Measurements from ENCODE around the gene THSD4. TPM values are rescaled to one million over a fixed set of nuclear protein-coding genes. Genes with fewer than 3 reads are reported as not detected.

Gene THSD4
- total RNA-seq, 1 experiment from 2014 or later: 0.29 TPM

DNA sequence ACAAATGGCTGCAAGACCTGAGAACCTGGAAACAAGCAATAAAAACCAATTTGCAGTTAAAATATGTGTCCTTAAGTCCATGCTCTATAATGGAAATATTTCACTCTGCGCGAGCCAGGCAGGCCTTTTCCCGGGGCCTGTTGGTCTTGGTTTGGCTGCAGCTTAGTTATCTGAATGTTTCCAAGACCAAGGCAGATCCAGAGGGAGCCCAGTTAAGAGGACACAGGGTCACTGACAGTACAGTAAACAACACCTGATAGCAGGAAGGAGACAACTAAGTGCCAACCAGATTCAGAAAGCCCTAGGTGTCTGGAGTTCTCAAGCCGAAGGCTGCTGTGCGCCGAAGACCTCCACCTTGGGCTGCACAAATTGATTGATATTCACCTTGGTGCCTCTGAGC is 32.8 kb downstream of the THSD4 start:
- Histone ChIP-seq H3K4me3 (ENCODE audit: low read depth, low read length) (no peak overlapping the region), H3K36me3 (ENCODE audit: control insufficient read depth, insufficient read depth, low read length) (no peaks in the 10 kb centered on the region), H3K27me3 (replicated peaks; ENCODE audit: control insufficient read depth, insufficient read depth, low read length) (no peaks in the 10 kb centered on the region), H3K9me3 (no peaks in the 10 kb centered on the region), H3K4me1 (no peaks in the 10 kb centered on the region)
- Mint-ChIP-seq H3K9me3 (ENCODE audit: unreplicated experiment) (no peaks in the 10 kb centered on the region), H3K27ac (ENCODE audit: unreplicated experiment) (no peak overlapping the region), H3K27me3 (ENCODE audit: insufficient read depth, unreplicated experiment) (peaks cover 18% of the 10 kb centered on the region), H3K4me3 (ENCODE audit: unreplicated experiment) (no peak overlapping the region), H3K36me3 (ENCODE audit: insufficient read depth, unreplicated experiment) (no peaks in the 10 kb centered on the region), H3K4me1 (ENCODE audit: low read depth, unreplicated experiment) (no peaks in the 10 kb centered on the region)
- intact Hi-C loops (cut with micrococcal nuclease; ENCODE audit: unreplicated experiment): no loop called here
- ChIA-PET POLR2A (no interaction called here), CTCF (no interaction called here)
- BruUV-seq (replicated peaks): no TSS peak
- TF ChIP-seq, protein P1, sequence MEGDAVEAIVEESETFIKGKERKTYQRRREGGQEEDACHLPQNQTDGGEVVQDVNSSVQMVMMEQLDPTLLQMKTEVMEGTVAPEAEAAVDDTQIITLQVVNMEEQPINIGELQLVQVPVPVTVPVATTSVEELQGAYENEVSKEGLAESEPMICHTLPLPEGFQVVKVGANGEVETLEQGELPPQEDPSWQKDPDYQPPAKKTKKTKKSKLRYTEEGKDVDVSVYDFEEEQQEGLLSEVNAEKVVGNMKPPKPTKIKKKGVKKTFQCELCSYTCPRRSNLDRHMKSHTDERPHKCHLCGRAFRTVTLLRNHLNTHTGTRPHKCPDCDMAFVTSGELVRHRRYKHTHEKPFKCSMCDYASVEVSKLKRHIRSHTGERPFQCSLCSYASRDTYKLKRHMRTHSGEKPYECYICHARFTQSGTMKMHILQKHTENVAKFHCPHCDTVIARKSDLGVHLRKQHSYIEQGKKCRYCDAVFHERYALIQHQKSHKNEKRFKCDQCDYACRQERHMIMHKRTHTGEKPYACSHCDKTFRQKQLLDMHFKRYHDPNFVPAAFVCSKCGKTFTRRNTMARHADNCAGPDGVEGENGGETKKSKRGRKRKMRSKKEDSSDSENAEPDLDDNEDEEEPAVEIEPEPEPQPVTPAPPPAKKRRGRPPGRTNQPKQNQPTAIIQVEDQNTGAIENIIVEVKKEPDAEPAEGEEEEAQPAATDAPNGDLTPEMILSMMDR (IDR thresholded peaks at IDR 0.05; ENCODE audit: insufficient read depth in 1 of 2, low read depth in 1 of 2, low read length in 1 of 2, severe bottlenecking in 1 of 2, unreplicated experiment in 1 of 2): no peak
- DNase-seq: no peak

DNA sequence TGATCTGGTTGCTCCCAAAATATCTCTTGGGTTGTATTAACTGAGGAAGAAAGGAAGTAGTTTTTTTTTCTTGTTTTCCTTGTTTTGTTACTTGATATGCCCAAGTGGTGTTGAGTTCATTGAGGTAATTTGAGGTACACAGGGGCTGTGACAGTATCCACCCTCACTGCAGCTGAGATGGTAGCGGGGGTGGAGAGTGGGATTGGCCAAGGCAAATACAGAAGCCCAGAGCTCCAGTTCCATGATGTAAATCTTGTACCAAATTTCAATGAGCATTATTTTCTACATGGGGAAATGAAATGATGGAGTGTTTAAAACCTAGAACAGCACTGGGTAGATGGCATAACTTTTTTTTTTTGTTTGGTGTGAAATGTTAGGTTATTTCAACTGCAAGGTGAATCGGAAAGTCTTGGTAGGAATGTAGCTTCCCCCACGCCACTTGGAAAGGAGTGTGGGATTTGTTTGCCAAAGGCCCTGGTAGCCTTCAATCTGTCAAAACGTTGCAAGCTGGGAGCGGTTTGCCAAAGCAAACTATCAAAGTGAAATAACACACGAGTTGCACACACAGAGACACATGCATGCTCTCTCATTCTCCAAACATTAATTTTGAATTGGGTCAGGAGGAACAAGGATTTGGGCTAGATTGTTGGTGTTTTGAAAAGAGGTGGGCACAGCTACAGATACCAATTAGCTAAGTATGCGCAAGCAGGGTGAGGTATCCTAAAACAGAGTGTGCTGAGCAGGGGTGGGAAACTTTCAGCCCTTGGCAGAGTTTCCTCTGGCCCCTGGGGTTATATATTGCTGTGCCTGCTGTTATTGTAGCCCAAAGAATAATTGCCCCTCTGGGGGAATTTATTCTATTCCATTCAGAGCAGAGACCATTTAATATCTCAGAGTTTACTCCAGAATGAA is 34.6 kb downstream of the THSD4 start:
- BruUV-seq (replicated peaks): no TSS peak
- H3K4me3 Mint-ChIP-seq (ENCODE audit: unreplicated experiment): no peak overlapping the region
- no peaks in the 10 kb centered on the region for H3K36me3 Mint-ChIP-seq (ENCODE audit: insufficient read depth, unreplicated experiment)
- H3K4me1 Mint-ChIP-seq (ENCODE audit: low read depth, unreplicated experiment): no peaks in the 10 kb centered on the region
- TF ChIP-seq, protein P1 (IDR thresholded peaks at IDR 0.05; ENCODE audit: insufficient read depth in 1 of 2, low read depth in 1 of 2, low read length in 1 of 2, severe bottlenecking in 1 of 2, unreplicated experiment in 1 of 2): no peak
- no peak overlapping the region for H3K4me3 ChIP-seq (ENCODE audit: low read depth, low read length)
- no peak overlapping the region for H3K27ac Mint-ChIP-seq (ENCODE audit: unreplicated experiment)
- H3K27me3 Mint-ChIP-seq (ENCODE audit: insufficient read depth, unreplicated experiment): peaks cover 7% of the 10 kb centered on the region
- no peak for DNase-seq
- CTCF ChIA-PET: interaction anchor here (0.6 kb wide), 1 partner anchor 76 kb away, joined by 3 read pairs; no protein-coding TSS in a partner anchor
- no peaks in the 10 kb centered on the region for H3K27me3 ChIP-seq (replicated peaks; ENCODE audit: control insufficient read depth, insufficient read depth, low read length)
- no peaks in the 10 kb centered on the region for H3K36me3 ChIP-seq (ENCODE audit: control insufficient read depth, insufficient read depth, low read length)
- intact Hi-C loops (cut with micrococcal nuclease; ENCODE audit: unreplicated experiment): no loop called here
- H3K4me1 ChIP-seq: no peaks in the 10 kb centered on the region
- H3K9me3 Mint-ChIP-seq (ENCODE audit: unreplicated experiment): no peaks in the 10 kb centered on the region
- POLR2A ChIA-PET: no interaction called here
- no peaks in the 10 kb centered on the region for H3K9me3 ChIP-seq

DNA sequence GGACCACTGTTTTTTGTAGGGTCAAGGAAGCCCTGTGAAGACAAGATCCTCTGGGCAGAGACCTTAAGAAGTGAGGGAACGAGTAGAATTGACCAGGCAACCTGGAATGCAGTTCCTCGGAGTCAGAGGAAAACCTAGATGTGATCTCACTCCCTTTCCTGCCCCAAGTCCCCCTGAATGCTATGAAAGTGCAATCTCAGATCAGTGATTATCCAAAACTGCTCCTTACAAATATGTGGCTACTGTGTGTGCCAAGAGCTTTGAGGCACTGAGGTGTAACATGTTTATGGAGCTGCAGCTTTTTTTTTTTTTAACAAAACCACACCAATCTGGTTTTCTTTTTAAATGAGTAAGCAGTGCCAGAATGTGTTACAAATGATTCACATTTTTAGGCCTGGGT is 35.8 kb downstream of the THSD4 start:
- intact Hi-C loops (cut with micrococcal nuclease; ENCODE audit: unreplicated experiment): no loop called here
- no peaks in the 10 kb centered on the region for H3K9me3 ChIP-seq
- ChIA-PET POLR2A (no interaction called here), CTCF (no interaction called here)
- peaks cover 4% of the 10 kb centered on the region for H3K27me3 Mint-ChIP-seq (ENCODE audit: insufficient read depth, unreplicated experiment)
- H3K9me3 Mint-ChIP-seq (ENCODE audit: unreplicated experiment): no peaks in the 10 kb centered on the region
- H3K36me3 Mint-ChIP-seq (ENCODE audit: insufficient read depth, unreplicated experiment): no peaks in the 10 kb centered on the region
- no peaks in the 10 kb centered on the region for H3K4me1 ChIP-seq
- H3K36me3 ChIP-seq (ENCODE audit: control insufficient read depth, insufficient read depth, low read length): no peaks in the 10 kb centered on the region
- no peak for DNase-seq
- H3K4me1 Mint-ChIP-seq (ENCODE audit: low read depth, unreplicated experiment): no peaks in the 10 kb centered on the region
- H3K27ac Mint-ChIP-seq (ENCODE audit: unreplicated experiment): no peak overlapping the region
- TF ChIP-seq, protein P1 (IDR thresholded peaks at IDR 0.05; ENCODE audit: insufficient read depth in 1 of 2, low read depth in 1 of 2, low read length in 1 of 2, severe bottlenecking in 1 of 2, unreplicated experiment in 1 of 2): no peak
- no peaks in the 10 kb centered on the region for H3K27me3 ChIP-seq (replicated peaks; ENCODE audit: control insufficient read depth, insufficient read depth, low read length)
- no peak overlapping the region for H3K4me3 Mint-ChIP-seq (ENCODE audit: unreplicated experiment)
- BruUV-seq (replicated peaks): no TSS peak
- no peak overlapping the region for H3K4me3 ChIP-seq (ENCODE audit: low read depth, low read length)
